DMS53 (cell line): ENCODE data around the gene PAGE1.
"Not testable (repeated sequence)": the region's sequence is repeated elsewhere in the genome, so short reads cannot be mapped to it uniquely, and the experiment has no call there.

Experiments used
- DNase-seq: peaks from one replicate; lab custom pipeline; 2025; lab: John Stamatoyannopoulos, UW

PAGE1 gene

GRCh38 chrX:49695276-49696180, at the start of gene PAGE1:
Gene PAGE1 (minus strand): TSS chrX:49695984. CDS start chrX:49694770, 1,214 bp downstream.
- no peak for DNase-seq

GRCh38 chrX:49741501-49741900, 45.7 kb upstream of the PAGE1 start:
- not testable (repeated sequence) for DNase-seq

- no peak for DNase-seq
These were observed 32.1 kb upstream of the PAGE1 start for GRCh38 chrX:49727847-49728246.

- DNase-seq = no peak
These were observed 31.2 kb upstream of the PAGE1 start for GRCh38 chrX:49726966-49727365.

GRCh38 chrX:49725923-49726904, 30.4 kb upstream of the PAGE1 start:
- DNase-seq = no peak

- DNase-seq = no peak
These were observed 29.6 kb upstream of the PAGE1 start for GRCh38 chrX:49725401-49725800.

GRCh38 chrX:49720106-49720505, 24.3 kb upstream of the PAGE1 start:
- not testable (repeated sequence) for DNase-seq

- DNase-seq = no peak
These were observed 16.8 kb upstream of the PAGE1 start for GRCh38 chrX:49712577-49712976.

- DNase-seq = peak; percentile 5
These were observed 15.0 kb upstream of the PAGE1 start for GRCh38 chrX:49710744-49711319.

GRCh38 chrX:49704691-49705404, 9.1 kb upstream of the PAGE1 start:
- DNase-seq = peak; percentile 9

GRCh38 chrX:49701933-49702332, 6.1 kb upstream of the PAGE1 start:
- no peak for DNase-seq

GRCh38 chrX:49701323-49701722, 5.5 kb upstream of the PAGE1 start:
- DNase-seq = no peak

- DNase-seq = no peak
These were observed 20.6 kb downstream of the PAGE1 start for GRCh38 chrX:49675075-49675719.

- no peak for DNase-seq
These were observed 22.4 kb downstream of the PAGE1 start for GRCh38 chrX:49673394-49673793.

GRCh38 chrX:49664824-49665223, 31.0 kb downstream of the PAGE1 start:
- no peak for DNase-seq

GRCh38 chrX:49661881-49662280, 33.9 kb downstream of the PAGE1 start:
- no peak for DNase-seq

GRCh38 chrX:49659771-49660170, 36.0 kb downstream of the PAGE1 start:
- DNase-seq = no peak

- DNase-seq = no peak
These were observed 39.3 kb downstream of the PAGE1 start for GRCh38 chrX:49656533-49656932.

- DNase-seq = no peak
These were observed 50.7 kb downstream of the PAGE1 start for GRCh38 chrX:49644991-49645637.
